Muscle layer of duodenum (tissue), 2 donors: Measurements from ENCODE around the gene TIGD7.

ENCODE experiments used
- H3K27ac ChIP-seq: one replicate; pipeline ENCODE4 v1.7.0; 2013; ENCODE audit warnings: mild to moderate bottlenecking, low read length
- H3K27me3 ChIP-seq: one replicate; pipeline ENCODE4 v1.7.0; 2013; ENCODE audit warnings: low read depth, mild to moderate bottlenecking, control low read depth, low read length
- H3K36me3 ChIP-seq, 2 donors: one replicate each; pipeline ENCODE4 v1.7.0; 2013; ENCODE audit warnings: low read length in 2 of 2, control low read depth in 1 of 2, mild to moderate bottlenecking in 1 of 2; ENCODE audit not compliant: insufficient read depth in 2 of 2, control insufficient read depth in 1 of 2
- H3K4me1 ChIP-seq, 2 donors: one replicate each; pipeline ENCODE4 v1.7.0; 2013; ENCODE audit warnings: low read length in 2 of 2, mild to moderate bottlenecking in 2 of 2, control low read depth in 1 of 2, moderate library complexity in 1 of 2; ENCODE audit not compliant: insufficient read depth in 2 of 2, control insufficient read depth in 1 of 2
- H3K4me3 ChIP-seq, 2 donors: one replicate each; pipeline ENCODE4 v1.7.0; 2013; ENCODE audit warnings: low read length in 2 of 2, low read depth in 1 of 2, mild to moderate bottlenecking in 1 of 2
- H3K9me3 ChIP-seq, 2 donors: one replicate each; pipeline ENCODE4 v1.7.0; 2013; ENCODE audit warnings: low read length in 2 of 2, control low read depth in 1 of 2, mild to moderate bottlenecking in 1 of 2; ENCODE audit not compliant: control insufficient read depth in 1 of 2
- donor health status: healthy.

TIGD7 gene

GRCh38 chr16:3311496-3311895 is 6.3 kb upstream of the TIGD7 start:
- Histone ChIP-seq H3K9me3 (peaks cover 58 to 88% of the 10 kb centered on the region in 2 donors), H3K4me3 (peak overlapping the region in 1 of 2 donors; percentile 86), H3K36me3 (peaks cover 33 to 83% of the 10 kb centered on the region in 2 donors), H3K27me3 (no peaks in the 10 kb centered on the region), H3K4me1 (peaks cover 0 to 4% of the 10 kb centered on the region in 2 donors), H3K27ac (no peak overlapping the region)

GRCh38 chr16:3306078-3306477 is 848 bp upstream of the TIGD7 start:
- peak overlapping the region; percentile 82 to 86 for H3K4me3 ChIP-seq
- peak overlapping the region; percentile 60 for H3K27ac ChIP-seq
- H3K36me3 ChIP-seq: peaks cover 18 to 53% of the 10 kb centered on the region in 2 donors
- peaks cover 0 to 12% of the 10 kb centered on the region in 2 donors for H3K4me1 ChIP-seq
- no peaks in the 10 kb centered on the region for H3K27me3 ChIP-seq
- peaks cover 44 to 50% of the 10 kb centered on the region in 2 donors for H3K9me3 ChIP-seq

GRCh38 chr16:3304370-3304769 is 860 bp downstream of the TIGD7 start:
- H3K4me3 ChIP-seq: peak overlapping the region; percentile 82 to 86
- H3K36me3 ChIP-seq: peaks cover 18 to 64% of the 10 kb centered on the region in 2 donors
- H3K4me1 ChIP-seq: peaks cover 0 to 12% of the 10 kb centered on the region in 2 donors
- peaks cover 41 to 53% of the 10 kb centered on the region in 2 donors for H3K9me3 ChIP-seq
- no peak overlapping the region for H3K27ac ChIP-seq
- no peaks in the 10 kb centered on the region for H3K27me3 ChIP-seq

- peaks cover 21 to 47% of the 10 kb centered on the region in 2 donors for H3K36me3 ChIP-seq
- H3K27me3 ChIP-seq: no peaks in the 10 kb centered on the region
- H3K27ac ChIP-seq: no peak overlapping the region
- H3K4me3 ChIP-seq: peak overlapping the region in 1 of 2 donors; percentile 43
- peaks cover 0 to 5% of the 10 kb centered on the region in 2 donors for H3K4me1 ChIP-seq
- H3K9me3 ChIP-seq: peaks cover 51 to 78% of the 10 kb centered on the region in 2 donors
Measured at GRCh38 chr16:3295783-3296182, 9.4 kb downstream of the TIGD7 start.

GRCh38 chr16:3295209-3295608 is 10.0 kb downstream of the TIGD7 start:
- Histone ChIP-seq H3K9me3 (peaks cover 57 to 78% of the 10 kb centered on the region in 2 donors), H3K27ac (no peak overlapping the region), H3K4me1 (peaks cover 0 to 5% of the 10 kb centered on the region in 2 donors), H3K36me3 (peaks cover 27 to 47% of the 10 kb centered on the region in 2 donors), H3K27me3 (no peaks in the 10 kb centered on the region), H3K4me3 (peak overlapping the region in 1 of 2 donors; percentile 43)

- Histone ChIP-seq H3K9me3 (peaks cover 53 to 83% of the 10 kb centered on the region in 2 donors), H3K27me3 (no peaks in the 10 kb centered on the region), H3K27ac (no peak overlapping the region), H3K4me3 (peak overlapping the region in 1 of 2 donors; percentile 56), H3K4me1 (peaks cover 0 to 5% of the 10 kb centered on the region in 2 donors), H3K36me3 (peaks cover 46 to 61% of the 10 kb centered on the region in 2 donors)
Measured at GRCh38 chr16:3292604-3293003, 12.6 kb downstream of the TIGD7 start.

GRCh38 chr16:3289998-3290673 is 15.1 kb downstream of the TIGD7 start:
- H3K27me3 ChIP-seq: no peaks in the 10 kb centered on the region
- H3K4me3 ChIP-seq: peak overlapping the region; percentile 40 to 56
- peaks cover 0 to 15% of the 10 kb centered on the region in 2 donors for H3K4me1 ChIP-seq
- H3K36me3 ChIP-seq: peaks cover 58 to 82% of the 10 kb centered on the region in 2 donors
- peaks cover 46 to 75% of the 10 kb centered on the region in 2 donors for H3K9me3 ChIP-seq
- no peak overlapping the region for H3K27ac ChIP-seq

GRCh38 chr16:3285131-3285530 is 20.1 kb downstream of the TIGD7 start:
- Histone ChIP-seq H3K27me3 (no peaks in the 10 kb centered on the region), H3K27ac (no peak overlapping the region), H3K9me3 (peaks cover 14 to 31% of the 10 kb centered on the region in 2 donors), H3K4me1 (peaks cover 0 to 25% of the 10 kb centered on the region in 2 donors), H3K4me3 (peak overlapping the region; percentile 77 to 100), H3K36me3 (peaks cover 30 to 59% of the 10 kb centered on the region in 2 donors)

- Histone ChIP-seq H3K36me3 (peaks cover 17 to 45% of the 10 kb centered on the region in 2 donors), H3K4me3 (peak overlapping the region; percentile 77 to 100), H3K9me3 (peaks cover under 1 to 18% of the 10 kb centered on the region in 2 donors), H3K27me3 (no peaks in the 10 kb centered on the region), H3K27ac (peak overlapping the region; percentile 97), H3K4me1 (peaks cover 0 to 25% of the 10 kb centered on the region in 2 donors)
Measured at GRCh38 chr16:3283543-3284447, 21.4 kb downstream of the TIGD7 start.

- Histone ChIP-seq H3K27me3 (no peaks in the 10 kb centered on the region), H3K36me3 (peaks cover 12 to 37% of the 10 kb centered on the region in 2 donors), H3K27ac (peak within 1 kb of the TSS; percentile 97), H3K4me3 (peak within 1 kb of the TSS; percentile 77 to 100), H3K4me1 (peaks cover 0 to 25% of the 10 kb centered on the region in 2 donors), H3K9me3 (peaks cover 0 to 11% of the 10 kb centered on the region in 2 donors)
Measured at GRCh38 chr16:3282730-3283542, 22.3 kb downstream of the TIGD7 start, which contains the start of gene ZNF263. ZNF263 (plus strand) TSS chr16:3283491; CDS start chr16:3283819, 328 bp downstream.
